Activated naive CD8-positive, alpha-beta T cell (primary cell): ENCODE measurements around the gene DACH1.

Source experiments
- H3K27ac Mint-ChIP-seq: one replicate; pipeline ENCODE4 v1.8.0; 2021; ENCODE audit warnings: mixed read lengths
- H3K27me3 Mint-ChIP-seq: one replicate; pipeline ENCODE4 v1.8.0; 2021; ENCODE audit warnings: mixed read lengths
- H3K36me3 Mint-ChIP-seq: one replicate; pipeline ENCODE4 v1.8.0; 2021; ENCODE audit warnings: mixed read lengths
- H3K4me1 Mint-ChIP-seq: one replicate; pipeline ENCODE4 v1.8.0; 2021; ENCODE audit warnings: low read depth, mixed read lengths
- H3K4me3 Mint-ChIP-seq: one replicate; pipeline ENCODE4 v1.8.0; 2021; ENCODE audit warnings: mild to moderate bottlenecking, mixed read lengths
- H3K9me3 Mint-ChIP-seq: one replicate; pipeline ENCODE4 v1.8.0; 2021; ENCODE audit warnings: low read depth, mixed read lengths

Gene DACH1

DNA sequence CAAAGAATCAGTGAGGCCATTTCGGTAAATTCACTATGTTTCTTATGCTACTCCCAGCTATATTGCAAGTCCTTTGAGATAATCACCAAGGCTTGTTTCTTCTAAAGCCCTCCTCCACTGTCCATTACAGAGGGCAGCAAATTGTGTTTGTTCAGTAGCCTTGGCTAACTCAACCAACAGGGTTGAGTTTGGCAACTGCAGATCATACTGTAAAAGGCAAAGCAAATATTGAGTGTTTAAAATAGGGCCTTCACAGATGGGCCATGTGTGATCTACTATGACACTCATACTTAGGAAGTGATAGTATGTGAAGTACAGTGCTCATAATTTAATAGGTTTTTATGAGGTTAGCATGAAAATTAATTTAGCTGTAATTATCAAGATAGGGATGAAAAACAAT lies 171.3 kb downstream of the DACH1 start:
- no peaks in the 10 kb centered on the region for H3K4me1 Mint-ChIP-seq
- no peaks in the 10 kb centered on the region for H3K9me3 Mint-ChIP-seq
- H3K36me3 Mint-ChIP-seq: no peaks in the 10 kb centered on the region
- H3K27ac Mint-ChIP-seq: no peak overlapping the region
- H3K27me3 Mint-ChIP-seq: no peaks in the 10 kb centered on the region
- H3K4me3 Mint-ChIP-seq: no peak overlapping the region

DNA sequence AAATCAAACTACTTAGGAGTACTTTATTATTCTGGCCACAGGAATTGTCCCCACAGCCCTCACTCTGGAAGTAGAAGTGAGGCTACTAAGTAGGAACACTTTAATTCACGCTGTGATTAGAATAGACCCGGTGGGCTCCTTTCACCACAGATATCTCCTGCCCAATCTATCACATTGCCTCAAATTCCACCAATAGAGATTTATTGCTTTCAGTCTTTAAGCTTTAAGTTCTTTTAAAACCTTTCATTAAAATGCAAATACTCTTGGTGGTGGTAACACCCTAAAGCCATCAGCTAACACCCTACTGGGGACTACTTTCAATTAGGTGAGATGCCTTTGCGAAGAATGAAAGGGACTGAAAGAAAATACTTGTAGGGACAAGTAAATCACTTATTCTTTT lies 181.9 kb downstream of the DACH1 start:
- Mint-ChIP-seq H3K4me3 (no peak overlapping the region), H3K4me1 (no peaks in the 10 kb centered on the region), H3K27me3 (no peaks in the 10 kb centered on the region), H3K27ac (no peak overlapping the region), H3K9me3 (no peaks in the 10 kb centered on the region), H3K36me3 (no peaks in the 10 kb centered on the region)

DNA sequence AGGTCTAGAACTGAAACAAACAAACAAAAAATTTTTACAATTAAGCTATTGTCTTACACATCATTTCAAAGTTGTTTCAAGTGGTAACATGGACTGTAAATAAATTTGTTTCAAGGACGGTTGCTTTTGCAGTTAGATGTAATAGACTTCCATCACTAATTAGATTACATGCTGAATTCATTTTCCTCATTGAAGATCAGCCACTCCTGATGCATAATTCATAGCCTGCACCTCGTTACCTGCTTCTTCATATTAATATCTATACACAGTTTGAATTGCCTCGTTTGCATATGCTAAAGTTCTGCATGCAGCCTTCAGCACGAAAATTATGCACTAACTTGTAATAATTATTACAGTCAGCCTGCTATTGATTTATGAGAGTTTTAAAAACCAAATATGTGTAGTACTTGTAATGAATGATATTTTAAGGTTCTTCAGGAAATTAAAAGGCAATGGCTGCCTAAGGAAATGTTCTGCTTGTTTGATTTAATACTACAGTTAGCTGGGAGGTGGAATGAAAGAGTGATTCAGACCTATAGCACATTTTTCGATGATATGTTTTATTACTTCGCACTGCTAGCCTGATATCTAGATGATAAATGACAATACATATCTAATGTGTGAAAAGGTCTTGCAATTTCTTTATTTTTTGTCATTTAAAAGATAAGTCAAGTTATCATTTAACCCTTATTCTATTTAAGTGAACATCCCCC lies 184.9 kb downstream of the DACH1 start:
- Mint-ChIP-seq H3K9me3 (no peaks in the 10 kb centered on the region), H3K36me3 (no peaks in the 10 kb centered on the region), H3K27me3 (no peaks in the 10 kb centered on the region), H3K4me3 (no peak overlapping the region), H3K27ac (no peak overlapping the region), H3K4me1 (no peaks in the 10 kb centered on the region)

- Mint-ChIP-seq H3K9me3 (no peaks in the 10 kb centered on the region), H3K27ac (no peak overlapping the region), H3K27me3 (no peaks in the 10 kb centered on the region), H3K36me3 (no peaks in the 10 kb centered on the region), H3K4me1 (no peaks in the 10 kb centered on the region), H3K4me3 (no peak overlapping the region)
Observed at GRCh38 chr13:71677124-71677523, 189.9 kb downstream of the DACH1 start.

DNA sequence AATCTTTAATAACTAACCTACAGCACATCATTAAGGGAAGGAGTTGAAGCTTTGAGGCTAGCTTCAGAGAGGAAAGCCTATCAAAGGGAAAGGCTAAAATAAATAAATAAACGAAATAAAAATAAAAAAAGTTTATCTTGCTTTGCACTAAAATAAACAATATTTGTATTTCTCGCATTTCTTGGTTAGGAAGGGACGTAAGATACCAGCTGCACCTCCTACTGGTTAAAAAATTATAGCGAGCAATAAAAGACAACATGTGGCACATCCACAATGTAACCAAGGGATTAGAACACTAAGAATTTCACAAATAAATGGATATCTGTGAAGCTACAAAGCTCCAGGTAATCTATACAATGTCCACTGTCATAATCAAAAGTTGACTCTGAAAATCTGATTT lies 194.5 kb downstream of the DACH1 start:
- Mint-ChIP-seq H3K36me3 (no peaks in the 10 kb centered on the region), H3K4me3 (no peak overlapping the region), H3K9me3 (no peaks in the 10 kb centered on the region)

GRCh38 chr13:71663431-71663830 lies 203.6 kb downstream of the DACH1 start:
- Mint-ChIP-seq H3K36me3 (no peaks in the 10 kb centered on the region), H3K4me3 (no peak overlapping the region), H3K27ac (no peak overlapping the region), H3K27me3 (no peaks in the 10 kb centered on the region), H3K9me3 (no peaks in the 10 kb centered on the region), H3K4me1 (no peaks in the 10 kb centered on the region)

More for the DNA sequence above, 194.5 kb downstream of the DACH1 start:
- Mint-ChIP-seq H3K27me3 (no peaks in the 10 kb centered on the region), H3K4me1 (no peaks in the 10 kb centered on the region), H3K27ac (no peak overlapping the region)

DNA sequence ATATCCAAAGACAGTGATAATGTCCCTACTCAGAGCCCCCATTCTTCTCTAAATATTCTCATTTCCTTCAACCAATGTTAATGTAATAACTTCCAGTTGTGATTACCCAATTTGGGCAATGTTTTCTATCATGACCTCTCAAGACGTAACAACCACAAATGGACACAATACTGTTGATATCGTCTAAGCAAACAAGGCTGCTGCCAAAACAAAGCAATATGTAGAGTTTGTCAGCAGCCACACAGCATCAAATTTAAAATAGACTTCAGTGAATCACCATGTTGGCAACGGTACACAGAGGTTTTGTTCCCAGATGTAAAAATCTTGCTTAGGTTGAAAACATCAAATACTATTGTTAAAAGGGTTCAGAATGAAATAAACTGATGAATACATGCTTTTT lies 205.1 kb downstream of the DACH1 start:
- no peaks in the 10 kb centered on the region for H3K27me3 Mint-ChIP-seq
- H3K36me3 Mint-ChIP-seq: no peaks in the 10 kb centered on the region
- no peak overlapping the region for H3K4me3 Mint-ChIP-seq
- no peaks in the 10 kb centered on the region for H3K9me3 Mint-ChIP-seq
- no peaks in the 10 kb centered on the region for H3K4me1 Mint-ChIP-seq
- no peak overlapping the region for H3K27ac Mint-ChIP-seq

DNA sequence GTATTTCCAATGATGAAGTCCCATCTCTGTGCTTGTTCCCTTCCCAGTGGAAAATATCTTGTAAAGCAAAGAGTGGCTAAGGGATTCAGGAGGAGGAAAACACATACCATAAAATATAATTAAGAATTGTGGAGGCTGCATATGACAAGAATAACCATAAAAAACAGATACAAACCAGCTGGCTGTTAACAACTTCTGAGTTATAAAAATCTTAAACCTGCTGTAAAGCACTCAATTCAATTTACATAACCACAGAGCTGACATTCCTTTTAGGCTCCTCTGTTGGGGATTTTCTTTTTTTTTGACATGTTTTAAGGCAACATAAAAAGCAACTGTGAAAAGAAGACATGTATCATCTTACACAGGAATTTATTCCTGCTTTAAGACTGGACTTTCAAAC lies 207.6 kb downstream of the DACH1 start:
- no peaks in the 10 kb centered on the region for H3K9me3 Mint-ChIP-seq
- H3K4me3 Mint-ChIP-seq: no peak overlapping the region
- no peak overlapping the region for H3K27ac Mint-ChIP-seq
- H3K36me3 Mint-ChIP-seq: no peaks in the 10 kb centered on the region
- H3K27me3 Mint-ChIP-seq: no peaks in the 10 kb centered on the region
- H3K4me1 Mint-ChIP-seq: no peaks in the 10 kb centered on the region

DNA sequence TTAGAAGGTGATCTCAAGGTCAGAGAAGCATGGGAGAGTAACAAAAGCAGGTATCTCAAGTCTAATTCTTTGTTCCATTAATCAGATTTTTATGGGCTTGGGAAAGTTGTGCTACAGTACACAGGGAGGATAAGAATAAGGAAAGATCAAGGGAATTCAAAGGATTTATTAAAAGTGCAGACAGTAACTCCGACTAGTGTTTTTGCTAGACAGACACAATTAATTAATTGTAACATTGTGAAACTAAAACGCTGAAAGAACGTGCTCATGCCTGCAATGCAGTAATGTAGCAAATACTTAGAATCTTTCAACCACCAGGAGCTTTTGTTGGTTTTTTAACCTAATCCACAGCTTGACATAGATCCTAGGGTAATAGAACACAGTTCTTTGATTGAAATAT lies 221.5 kb downstream of the DACH1 start:
- H3K27ac Mint-ChIP-seq: no peak overlapping the region
- H3K4me3 Mint-ChIP-seq: no peak overlapping the region
- H3K9me3 Mint-ChIP-seq: no peaks in the 10 kb centered on the region
- H3K4me1 Mint-ChIP-seq: no peaks in the 10 kb centered on the region
- H3K36me3 Mint-ChIP-seq: no peaks in the 10 kb centered on the region
- peaks cover 1% of the 10 kb centered on the region for H3K27me3 Mint-ChIP-seq

DNA sequence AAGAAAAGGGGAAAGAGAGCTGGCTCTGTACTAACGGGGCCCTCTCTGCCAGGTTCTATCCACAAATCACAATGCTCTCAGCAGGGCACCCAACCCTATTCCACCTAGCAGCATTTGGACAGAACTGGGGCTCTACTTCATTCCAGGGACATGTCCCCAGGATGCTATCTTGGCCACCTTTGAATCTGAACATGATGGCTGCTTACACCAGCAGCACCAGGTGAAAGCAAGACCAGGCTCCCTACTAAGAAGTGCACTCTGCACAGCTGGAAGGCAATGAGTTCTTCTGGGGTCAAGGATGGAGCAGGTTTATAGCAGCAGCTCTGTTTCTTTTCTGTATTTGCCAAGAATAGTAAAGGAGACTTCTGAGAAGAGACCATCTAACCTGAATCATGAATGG lies 222.4 kb downstream of the DACH1 start:
- H3K27me3 Mint-ChIP-seq: peaks cover 1% of the 10 kb centered on the region
- no peak overlapping the region for H3K27ac Mint-ChIP-seq
- no peaks in the 10 kb centered on the region for H3K36me3 Mint-ChIP-seq
- H3K9me3 Mint-ChIP-seq: no peaks in the 10 kb centered on the region
- no peak overlapping the region for H3K4me3 Mint-ChIP-seq
- no peaks in the 10 kb centered on the region for H3K4me1 Mint-ChIP-seq

DNA sequence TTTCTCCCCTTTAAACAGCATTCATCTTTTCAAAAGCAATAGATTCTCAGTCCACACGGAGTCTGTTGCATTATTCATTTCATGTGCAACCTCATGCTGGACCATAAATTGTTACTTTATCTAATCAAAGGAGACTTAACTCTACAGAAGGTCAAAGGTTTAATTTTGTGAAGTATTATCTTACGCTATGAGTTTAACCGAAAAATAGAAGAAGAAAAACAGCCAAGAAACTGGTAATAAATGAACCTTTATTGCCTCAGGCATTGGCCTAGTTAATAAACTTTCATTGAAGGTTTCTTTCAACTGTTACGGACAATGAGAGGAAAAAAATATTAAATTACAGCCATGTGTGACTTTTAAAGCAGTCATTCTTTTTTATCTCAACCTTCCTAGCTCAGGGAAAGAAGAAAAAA lies 223.6 kb downstream of the DACH1 start:
- Mint-ChIP-seq H3K36me3 (no peaks in the 10 kb centered on the region), H3K4me3 (no peak overlapping the region), H3K27me3 (peaks cover 1% of the 10 kb centered on the region), H3K27ac (no peak overlapping the region), H3K4me1 (no peaks in the 10 kb centered on the region), H3K9me3 (no peaks in the 10 kb centered on the region)

DNA sequence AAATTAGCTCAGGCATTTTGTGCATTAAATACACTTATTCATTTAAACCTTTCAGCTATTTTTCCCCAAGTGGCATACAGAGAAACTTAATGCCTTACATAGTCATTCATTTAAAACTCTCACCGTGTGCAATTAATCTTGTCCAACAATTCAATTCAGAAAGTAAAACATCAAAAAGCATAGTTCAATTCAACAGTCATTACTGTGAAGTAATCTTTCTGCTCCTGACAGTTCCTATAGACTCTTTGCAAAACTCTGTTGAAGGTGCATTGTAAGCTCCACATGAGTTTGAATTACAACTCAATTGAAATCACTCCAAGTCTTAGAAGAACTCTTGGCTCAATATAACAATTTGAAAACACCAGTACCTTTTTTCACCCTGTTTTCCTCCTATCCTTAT lies 228.3 kb downstream of the DACH1 start:
- H3K9me3 Mint-ChIP-seq: no peaks in the 10 kb centered on the region
- H3K4me3 Mint-ChIP-seq: no peak overlapping the region
- no peak overlapping the region for H3K27ac Mint-ChIP-seq
- no peaks in the 10 kb centered on the region for H3K4me1 Mint-ChIP-seq
- no peaks in the 10 kb centered on the region for H3K27me3 Mint-ChIP-seq
- no peaks in the 10 kb centered on the region for H3K36me3 Mint-ChIP-seq

DNA sequence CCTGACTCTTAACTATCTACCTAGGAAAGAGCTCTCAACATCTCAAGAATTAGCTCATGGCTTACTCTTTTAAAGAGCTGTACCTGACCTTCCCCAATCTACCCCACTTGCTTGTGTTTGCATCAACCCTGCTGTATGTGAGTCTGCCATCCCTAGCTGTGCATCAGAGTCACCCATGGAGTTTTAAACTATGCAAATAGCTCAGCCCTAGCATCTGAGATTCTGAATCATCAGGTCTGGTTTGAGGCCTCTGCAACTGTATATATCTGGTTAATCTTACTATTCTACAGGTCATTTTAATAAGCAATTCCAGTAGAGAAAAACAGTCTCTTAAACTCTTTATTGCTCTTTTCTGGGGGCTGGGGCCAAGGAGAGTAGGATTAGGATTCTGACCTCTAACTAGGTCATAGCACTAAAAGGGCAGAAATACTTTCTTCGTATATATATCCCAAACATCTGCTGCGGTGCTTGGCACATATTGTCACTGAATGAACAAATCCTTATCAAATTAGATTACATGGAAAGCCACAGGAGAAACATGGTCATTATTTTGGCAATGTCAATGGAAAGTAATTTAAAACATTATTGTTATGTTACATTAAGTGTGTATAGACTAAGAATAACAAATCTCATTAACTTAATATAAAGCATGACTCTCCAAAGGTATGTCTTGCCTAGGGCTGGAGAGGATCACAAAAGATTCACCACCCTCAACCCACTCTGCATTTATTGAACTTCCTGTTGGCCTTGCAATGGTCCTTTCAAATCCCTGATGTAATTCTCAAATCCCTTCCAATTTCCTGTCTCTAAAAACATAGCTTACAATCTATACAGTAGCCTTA lies 232.2 kb downstream of the DACH1 start:
- H3K4me3 Mint-ChIP-seq: no peak overlapping the region
- no peak overlapping the region for H3K27ac Mint-ChIP-seq
- no peaks in the 10 kb centered on the region for H3K9me3 Mint-ChIP-seq
- H3K27me3 Mint-ChIP-seq: no peaks in the 10 kb centered on the region
- H3K36me3 Mint-ChIP-seq: no peaks in the 10 kb centered on the region
- no peaks in the 10 kb centered on the region for H3K4me1 Mint-ChIP-seq

DNA sequence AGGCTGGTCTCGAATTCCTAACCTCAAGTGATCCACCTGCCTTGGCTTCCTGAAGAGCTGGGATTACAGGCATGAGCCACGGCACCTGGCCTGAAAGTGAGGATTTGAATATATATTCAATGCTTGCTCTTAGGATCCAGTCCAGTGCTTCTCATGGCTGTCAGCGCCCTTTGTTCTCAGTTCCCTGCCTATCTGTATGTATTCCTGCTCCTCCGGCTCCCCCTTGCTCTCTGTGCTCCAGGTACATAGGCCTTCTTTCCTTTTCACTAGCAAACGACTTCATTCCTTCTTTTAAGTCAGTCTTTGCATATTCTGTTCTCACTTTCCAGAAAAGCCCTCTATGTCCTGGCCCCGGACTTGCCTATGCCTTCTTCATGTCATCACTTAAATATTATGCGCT lies 232.8 kb downstream of the DACH1 start:
- H3K36me3 Mint-ChIP-seq: no peaks in the 10 kb centered on the region
- no peak overlapping the region for H3K4me3 Mint-ChIP-seq
- no peaks in the 10 kb centered on the region for H3K4me1 Mint-ChIP-seq
- no peaks in the 10 kb centered on the region for H3K9me3 Mint-ChIP-seq
- no peak overlapping the region for H3K27ac Mint-ChIP-seq
- no peaks in the 10 kb centered on the region for H3K27me3 Mint-ChIP-seq

GRCh38 chr13:71632721-71633120 lies 234.3 kb downstream of the DACH1 start:
- Mint-ChIP-seq H3K9me3 (no peaks in the 10 kb centered on the region), H3K27me3 (no peaks in the 10 kb centered on the region), H3K4me1 (no peaks in the 10 kb centered on the region), H3K4me3 (no peak overlapping the region), H3K27ac (no peak overlapping the region), H3K36me3 (no peaks in the 10 kb centered on the region)

GRCh38 chr13:71632206-71632605 lies 234.8 kb downstream of the DACH1 start:
- H3K27me3 Mint-ChIP-seq: no peaks in the 10 kb centered on the region
- H3K4me1 Mint-ChIP-seq: no peaks in the 10 kb centered on the region
- no peak overlapping the region for H3K27ac Mint-ChIP-seq
- no peaks in the 10 kb centered on the region for H3K9me3 Mint-ChIP-seq
- no peaks in the 10 kb centered on the region for H3K36me3 Mint-ChIP-seq
- no peak overlapping the region for H3K4me3 Mint-ChIP-seq
